Activated naive CD8-positive, alpha-beta T cell treated with anti-CD3 and anti-CD28 coated beads, Interleukin-2, amount 10 ng/mL, durations not matched to agents 7 days and 5 days (primary cell): ENCODE results near the gene DIO1. TPM values are rescaled to one million over a fixed set of nuclear protein-coding genes. Genes with fewer than 3 reads are reported as not detected.
"Not testable (repeated sequence)": the region's sequence is repeated elsewhere in the genome, so short reads cannot be mapped to it uniquely, and the experiment has no call there.

Source experiments
- ATAC-seq: fragments of 150-1000 bp; cut with Tn5 transposase; one replicate; pipeline ENCODE4 v1.10.0; 2021; ENCODE audit warnings: low read depth, moderate library complexity
- POLR2A ChIA-PET: fragments of 350-600 bp; sonication (Branson Sonifier 250); formaldehyde crosslinking; loops from one replicate; lab custom pipeline; 2021; ENCODE audit warnings: antibody characterized with exemption; lab: Charles Lee
- DNase-seq: peaks from one replicate; pipeline ENCODE4 v3.0.0; 2021
- H3K27ac Mint-ChIP-seq: one replicate; pipeline ENCODE4 v1.8.0; 2022; ENCODE audit warnings: mild to moderate bottlenecking, mixed read lengths
- H3K27me3 Mint-ChIP-seq: one replicate; pipeline ENCODE4 v1.8.0; 2022; ENCODE audit warnings: mild to moderate bottlenecking, moderate library complexity, mixed read lengths
- H3K36me3 Mint-ChIP-seq: one replicate; pipeline ENCODE4 v1.8.0; 2021; ENCODE audit warnings: mild to moderate bottlenecking, mixed read lengths
- H3K4me1 Mint-ChIP-seq: one replicate; pipeline ENCODE4 v1.8.0; 2021; ENCODE audit warnings: mixed read lengths
- H3K4me3 Mint-ChIP-seq: one replicate; pipeline ENCODE4 v1.8.0; 2022; ENCODE audit warnings: mild to moderate bottlenecking, moderate library complexity, mixed read lengths
- H3K9me3 Mint-ChIP-seq: one replicate; pipeline ENCODE4 v1.8.0; 2021; ENCODE audit warnings: mixed read lengths
- total RNA-seq, 2 experiments: library from RNA; stranded (reverse); gene quantifications; one replicate each; pipeline ENCODE4 v1.2.3, GENCODE V29; 2021

DIO1 gene
- total RNA-seq = not detected

DNA sequence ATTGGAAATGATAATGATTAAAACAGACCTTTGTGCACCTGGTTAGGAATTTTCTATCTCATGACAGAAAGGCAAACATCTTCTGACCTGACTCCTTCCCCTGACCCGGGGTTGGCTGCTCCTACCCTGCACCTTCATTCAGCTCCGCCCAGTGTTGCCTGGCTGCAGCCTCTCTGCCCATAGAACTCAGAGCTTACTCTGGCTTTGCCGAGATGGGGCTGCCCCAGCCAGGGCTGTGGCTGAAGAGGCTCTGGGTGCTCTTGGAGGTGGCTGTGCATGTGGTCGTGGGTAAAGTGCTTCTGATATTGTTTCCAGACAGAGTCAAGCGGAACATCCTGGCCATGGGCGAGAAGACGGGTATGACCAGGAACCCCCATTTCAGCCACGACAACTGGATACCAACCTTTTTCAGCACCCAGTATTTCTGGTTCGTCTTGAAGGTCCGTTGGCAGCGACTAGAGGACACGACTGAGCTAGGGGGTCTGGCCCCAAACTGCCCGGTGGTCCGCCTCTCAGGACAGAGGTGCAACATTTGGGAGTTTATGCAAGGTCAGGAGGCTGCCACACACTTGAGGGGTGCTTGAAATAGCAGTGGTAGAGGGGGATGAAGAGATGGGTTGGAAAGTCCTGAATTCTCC lies at the start of gene DIO1:
Gene DIO1 (plus strand): TSS at position 189 of the 638 bp plus-strand sequence. CDS start 24 bp downstream, at position 213.
- H3K4me3 Mint-ChIP-seq = no peak within 1 kb of the TSS
- ATAC-seq = no peak
- no peak for DNase-seq
- no peaks in the 10 kb centered on the region for H3K36me3 Mint-ChIP-seq
- H3K4me1 Mint-ChIP-seq = peaks cover 11% of the 10 kb centered on the region
- H3K27ac Mint-ChIP-seq = no peak within 1 kb of the TSS
- H3K27me3 Mint-ChIP-seq = no peaks in the 10 kb centered on the region
- no peaks in the 10 kb centered on the region for H3K9me3 Mint-ChIP-seq
- POLR2A ChIA-PET = no interaction called here

DNA sequence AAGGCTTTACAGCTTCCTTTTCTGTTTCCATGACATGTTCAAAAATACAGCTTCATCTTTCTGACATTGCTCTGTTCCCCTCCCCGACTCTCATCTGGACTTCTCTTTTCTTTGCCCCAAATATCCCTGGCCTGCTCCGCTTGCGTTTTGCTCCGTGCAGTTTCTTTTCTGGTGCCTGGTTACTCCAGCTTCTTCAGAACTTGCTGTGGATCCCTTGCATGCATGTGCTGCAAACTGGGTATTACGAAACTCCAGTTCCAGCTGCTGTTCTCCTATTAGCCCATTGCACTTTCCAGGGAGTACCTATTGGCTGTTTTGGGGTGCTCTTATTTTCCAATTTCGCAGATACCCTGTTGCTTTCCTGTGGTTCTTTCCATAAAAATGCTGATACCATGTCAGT lies 46.0 kb upstream of the DIO1 start:
- Mint-ChIP-seq H3K27me3 (peaks cover 4% of the 10 kb centered on the region), H3K4me3 (no peak overlapping the region), H3K9me3 (no peaks in the 10 kb centered on the region), H3K27ac (no peak overlapping the region), H3K4me1 (no peaks in the 10 kb centered on the region), H3K36me3 (peaks cover 3% of the 10 kb centered on the region)
- ATAC-seq = no peak
- POLR2A ChIA-PET = no interaction called here
- no peak for DNase-seq

GRCh38 chr1:53850082-53850673 lies 43.8 kb upstream of the DIO1 start:
- no peak for ATAC-seq
- Mint-ChIP-seq H3K4me3 (no peak overlapping the region), H3K9me3 (no peaks in the 10 kb centered on the region), H3K27ac (no peak overlapping the region), H3K4me1 (no peaks in the 10 kb centered on the region), H3K27me3 (no peaks in the 10 kb centered on the region), H3K36me3 (peaks cover 10% of the 10 kb centered on the region)
- no peak for DNase-seq
- POLR2A ChIA-PET = no interaction called here

- no peak overlapping the region for H3K27ac Mint-ChIP-seq
Measured at GRCh38 chr1:53851571-53852285, 42.3 kb upstream of the DIO1 start.

DNA sequence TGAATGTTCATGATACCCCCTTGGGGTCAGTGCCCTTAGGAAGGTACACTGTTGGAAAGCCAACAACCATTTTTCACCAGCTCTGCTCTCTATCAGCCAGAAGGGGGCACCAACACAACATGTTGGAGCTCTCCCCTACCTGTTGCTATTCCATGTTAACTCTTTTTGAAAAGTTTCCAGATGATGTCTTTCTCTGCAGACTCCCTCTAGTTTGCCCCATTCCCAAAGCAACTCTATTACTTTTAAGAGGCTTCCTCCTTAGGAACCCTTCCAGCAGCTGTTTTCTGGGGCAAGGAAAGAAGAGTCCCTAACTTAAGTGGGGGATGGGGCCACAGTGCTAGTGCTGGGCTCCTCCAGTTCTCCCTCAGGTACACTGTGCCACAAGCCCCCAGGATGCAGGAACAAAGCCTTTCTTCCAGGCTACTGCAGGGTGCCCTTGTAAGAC lies 33.0 kb upstream of the DIO1 start:
- peaks cover 3% of the 10 kb centered on the region for H3K4me1 Mint-ChIP-seq
- DNase-seq (no peak), ATAC-seq (peak; percentile 82)
- no peaks in the 10 kb centered on the region for H3K36me3 Mint-ChIP-seq
- H3K27ac Mint-ChIP-seq = no peak overlapping the region
- no peaks in the 10 kb centered on the region for H3K9me3 Mint-ChIP-seq
- no peaks in the 10 kb centered on the region for H3K27me3 Mint-ChIP-seq
- no peak overlapping the region for H3K4me3 Mint-ChIP-seq
- POLR2A ChIA-PET = interaction anchor here (0.7 to 1.0 kb wide), 3 partner anchors 73 to 98 kb away, joined by 3 to 4 read pairs (median 4); partner anchors contain the start of genes IFT25 and LRRC42

More at GRCh38 chr1:53851571-53852285, 42.3 kb upstream of the DIO1 start:
- no peak for DNase-seq
- Mint-ChIP-seq H3K27me3 (no peaks in the 10 kb centered on the region), H3K4me3 (no peak overlapping the region), H3K4me1 (no peaks in the 10 kb centered on the region), H3K36me3 (peaks cover 10% of the 10 kb centered on the region), H3K9me3 (no peaks in the 10 kb centered on the region)
- no peak for ATAC-seq
- POLR2A ChIA-PET = interaction anchor here (0.6 to 0.8 kb wide), 2 partner anchors 94 to 362 kb away, joined by 3 read pairs; partner anchors contain the start of gene IFT25

DNA sequence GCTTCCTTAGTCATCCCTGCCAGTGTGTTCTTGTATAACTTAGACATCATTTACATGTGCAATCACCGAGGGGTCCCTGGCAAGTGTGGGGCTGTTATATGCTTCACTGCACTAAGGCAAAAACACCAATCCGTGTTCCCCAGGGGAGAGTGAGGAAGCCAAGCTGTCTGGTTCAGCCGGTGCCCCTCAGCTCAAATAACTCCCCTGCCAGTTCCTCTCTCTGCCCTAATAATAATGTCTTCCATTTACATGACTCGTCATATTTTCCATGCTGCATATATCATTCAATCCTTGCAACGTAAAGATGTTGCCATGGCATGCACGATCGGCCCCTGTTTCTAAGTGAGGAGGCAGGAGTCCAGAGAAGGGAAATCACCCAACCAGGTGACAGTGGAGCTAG lies 31.5 kb upstream of the DIO1 start:
- H3K36me3 Mint-ChIP-seq = no peaks in the 10 kb centered on the region
- POLR2A ChIA-PET = no interaction called here
- DNase-seq (no peak), ATAC-seq (no peak)
- H3K27ac Mint-ChIP-seq = no peak overlapping the region
- no peaks in the 10 kb centered on the region for H3K9me3 Mint-ChIP-seq
- H3K4me1 Mint-ChIP-seq = peaks cover 3% of the 10 kb centered on the region
- H3K27me3 Mint-ChIP-seq = no peaks in the 10 kb centered on the region
- H3K4me3 Mint-ChIP-seq = no peak overlapping the region

GRCh38 chr1:53868565-53868964 lies 25.4 kb upstream of the DIO1 start:
- ATAC-seq = no peak
- H3K4me3 Mint-ChIP-seq = no peak overlapping the region
- H3K27ac Mint-ChIP-seq = no peak overlapping the region
- no peaks in the 10 kb centered on the region for H3K4me1 Mint-ChIP-seq
- no peak for DNase-seq
- H3K36me3 Mint-ChIP-seq = no peaks in the 10 kb centered on the region
- no peaks in the 10 kb centered on the region for H3K27me3 Mint-ChIP-seq
- no peaks in the 10 kb centered on the region for H3K9me3 Mint-ChIP-seq
- POLR2A ChIA-PET = interaction anchor here (0.7 kb wide), 1 partner anchor 530 kb away, joined by 3 read pairs; no protein-coding TSS in a partner anchor

GRCh38 chr1:53869454-53870117 lies 24.4 kb upstream of the DIO1 start:
- no peak overlapping the region for H3K27ac Mint-ChIP-seq
- H3K4me1 Mint-ChIP-seq = no peaks in the 10 kb centered on the region
- DNase-seq = no peak
- H3K27me3 Mint-ChIP-seq = no peaks in the 10 kb centered on the region
- H3K9me3 Mint-ChIP-seq = no peaks in the 10 kb centered on the region
- H3K36me3 Mint-ChIP-seq = no peaks in the 10 kb centered on the region
- no peak for ATAC-seq
- POLR2A ChIA-PET = interaction anchor here (1.2 kb wide), 1 partner anchor 91 kb away, joined by 3 read pairs; no protein-coding TSS in a partner anchor
- H3K4me3 Mint-ChIP-seq = no peak overlapping the region

GRCh38 chr1:53871221-53871620 lies 22.8 kb upstream of the DIO1 start:
- no peaks in the 10 kb centered on the region for H3K27me3 Mint-ChIP-seq
- POLR2A ChIA-PET = interaction anchor here (1.2 kb wide), 2 partner anchors 30 to 89 kb away, joined by 3 read pairs; no protein-coding TSS in a partner anchor
- ATAC-seq (no peak), DNase-seq (no peak)
- peaks cover 4% of the 10 kb centered on the region for H3K36me3 Mint-ChIP-seq
- H3K4me1 Mint-ChIP-seq = no peaks in the 10 kb centered on the region
- no peak overlapping the region for H3K27ac Mint-ChIP-seq
- no peak overlapping the region for H3K4me3 Mint-ChIP-seq
- no peaks in the 10 kb centered on the region for H3K9me3 Mint-ChIP-seq

GRCh38 chr1:53871773-53872484 lies 22.1 kb upstream of the DIO1 start:
- H3K4me3 Mint-ChIP-seq = no peak overlapping the region
- peaks cover 4% of the 10 kb centered on the region for H3K36me3 Mint-ChIP-seq
- no peak for ATAC-seq
- H3K4me1 Mint-ChIP-seq = no peaks in the 10 kb centered on the region
- POLR2A ChIA-PET = interaction anchor here (1.2 kb wide), 1 partner anchor 29 kb away, joined by 3 read pairs; no protein-coding TSS in a partner anchor
- no peaks in the 10 kb centered on the region for H3K27me3 Mint-ChIP-seq
- no peak for DNase-seq
- no peaks in the 10 kb centered on the region for H3K9me3 Mint-ChIP-seq
- H3K27ac Mint-ChIP-seq = no peak overlapping the region

DNA sequence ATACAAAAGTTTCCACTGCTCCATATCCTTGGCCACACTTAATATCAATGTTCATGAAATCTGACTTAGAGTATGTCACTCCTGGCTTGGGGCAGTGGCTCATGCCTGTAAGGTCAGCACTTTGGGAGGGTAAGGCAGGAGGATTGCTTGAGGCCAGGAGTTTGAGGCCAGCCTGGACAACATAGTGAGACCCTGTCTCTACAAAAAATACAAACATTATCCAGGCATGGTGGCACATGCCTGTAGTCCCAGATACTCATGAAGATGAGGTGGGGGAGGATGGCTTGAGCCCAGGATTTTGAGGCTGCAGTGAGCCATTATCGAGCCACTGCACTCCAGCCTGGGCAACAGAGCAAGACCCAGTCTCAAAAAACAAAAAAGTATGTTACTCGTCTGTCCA lies 18.8 kb upstream of the DIO1 start:
- H3K4me3 Mint-ChIP-seq, H3K36me3 Mint-ChIP-seq, POLR2A ChIA-PET, ATAC-seq, H3K4me1 Mint-ChIP-seq, H3K27ac Mint-ChIP-seq, H3K27me3 Mint-ChIP-seq, H3K9me3 Mint-ChIP-seq, DNase-seq: not testable (repeated sequence)

DNA sequence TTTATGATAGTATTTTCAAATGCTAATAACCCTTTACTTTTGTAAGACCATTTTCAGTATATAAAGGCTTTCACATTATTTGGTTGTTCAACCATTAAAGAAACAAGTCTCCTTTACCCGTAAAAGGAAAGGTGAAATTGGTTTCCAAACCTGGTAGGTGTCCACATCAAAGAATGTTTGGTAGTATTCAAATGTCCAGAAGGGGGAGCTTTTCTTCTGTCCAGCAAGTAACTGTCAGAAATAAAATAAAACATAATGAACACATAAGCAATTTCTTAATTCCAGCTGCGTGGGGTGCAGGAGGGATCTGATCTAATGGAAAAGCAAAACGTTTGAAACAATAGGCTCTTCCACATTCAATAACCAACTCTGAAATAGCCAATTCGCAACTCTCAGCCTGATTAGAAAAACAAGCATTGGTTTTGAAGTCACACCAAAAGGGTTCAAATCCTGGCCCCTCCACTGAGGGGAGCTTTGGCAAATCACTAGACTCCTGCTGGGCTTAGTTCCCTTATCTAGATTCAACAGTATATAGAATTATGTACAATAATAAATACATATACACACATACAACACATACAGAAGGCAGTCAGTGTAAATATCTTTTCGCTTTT lies 15.4 kb upstream of the DIO1 start:
- no peaks in the 10 kb centered on the region for H3K9me3 Mint-ChIP-seq
- POLR2A ChIA-PET = interaction anchor here (1.6 kb wide), 1 partner anchor 67 kb away, joined by 7 read pairs; the partner anchor contains the start of genes IFT25 and LRRC42
- H3K4me1 Mint-ChIP-seq = no peaks in the 10 kb centered on the region
- H3K27me3 Mint-ChIP-seq = no peaks in the 10 kb centered on the region
- no peak overlapping the region for H3K4me3 Mint-ChIP-seq
- ATAC-seq (no peak), DNase-seq (no peak)
- H3K36me3 Mint-ChIP-seq = peaks cover 23% of the 10 kb centered on the region
- no peak overlapping the region for H3K27ac Mint-ChIP-seq
